CD4-positive, CD25-positive, alpha-beta regulatory T cell (primary cell): ENCODE measurements around the gene TRIP13. TPM values are rescaled to one million over a fixed set of nuclear protein-coding genes. Genes with fewer than 3 reads are reported as not detected.
A peak's percentile ranks its signal among the peaks of the same experiment; 100 is the strongest.
"Not testable (repeated sequence)": the region's sequence is repeated elsewhere in the genome, so short reads cannot be mapped to it uniquely, and the experiment has no call there.

Experiments used
- ATAC-seq, 2 donors: fragments of 150-1000 bp; cut with Tn5 transposase; one replicate each; pipeline ENCODE4 v1.10.0; 2021; ENCODE audit warnings: low read depth in 2 of 2, moderate number of reproducible peaks in 2 of 2, moderate library complexity in 1 of 2
- DNase-seq, 3 donors: peaks; one replicate each; pipeline versions ENCODE4 v3.0.0 to v3.0.0-alpha.2; 2012 to 2022; ENCODE audit warnings: mixed read lengths in 1 of 3
- H3K27ac ChIP-seq: one replicate; pipeline ENCODE4 v1.7.0; 2013; ENCODE audit warnings: mild to moderate bottlenecking, low read length; ENCODE audit not compliant: insufficient read depth, poor library complexity, severe bottlenecking
- H3K27me3 ChIP-seq: one replicate; pipeline ENCODE4 v1.7.0; 2013; ENCODE audit warnings: low read length; ENCODE audit not compliant: control insufficient read depth, insufficient read depth
- H3K36me3 ChIP-seq: one replicate; pipeline ENCODE4 v1.7.0; 2013; ENCODE audit warnings: mild to moderate bottlenecking, low read length, moderate library complexity; ENCODE audit not compliant: control insufficient read depth, insufficient read depth
- H3K4me1 ChIP-seq: 2 replicates; pipeline ENCODE4 v1.7.0; 2013; ENCODE audit warnings: mild to moderate bottlenecking, low read length; ENCODE audit not compliant: insufficient read depth, control insufficient read depth, poor library complexity, severe bottlenecking
- H3K4me3 ChIP-seq: one replicate; pipeline ENCODE4 v1.7.0; 2013; ENCODE audit warnings: low read depth, mild to moderate bottlenecking, low read length, moderate library complexity
- H3K9me3 ChIP-seq, 2 experiments: 1 replicate in 1 of 2; 2 replicates in 1 of 2; pipeline ENCODE4 v1.7.0; 2013; ENCODE audit warnings: low read length in 2 of 2, mild to moderate bottlenecking in 1 of 2, moderate library complexity in 1 of 2; ENCODE audit not compliant: control insufficient read depth in 2 of 2
- H3K27ac Mint-ChIP-seq, 3 donors: one replicate each; pipeline ENCODE4 v1.8.0; 2020 to 2022; ENCODE audit warnings: mild to moderate bottlenecking in 3 of 3, mixed read lengths in 3 of 3, moderate library complexity in 2 of 3
- H3K27me3 Mint-ChIP-seq: one replicate; pipeline ENCODE4 v1.8.0; 2022; ENCODE audit warnings: mild to moderate bottlenecking, mixed read lengths
- H3K36me3 Mint-ChIP-seq: one replicate; pipeline ENCODE4 v1.8.0; 2020; ENCODE audit warnings: mixed read lengths
- H3K4me1 Mint-ChIP-seq, 4 donors: one replicate each; pipeline ENCODE4 v1.8.0; 2020 to 2022; ENCODE audit warnings: mixed read lengths in 4 of 4, mild to moderate bottlenecking in 1 of 4
- H3K4me3 Mint-ChIP-seq, 4 donors: one replicate each; pipeline ENCODE4 v1.8.0; 2020 to 2022; ENCODE audit warnings: mild to moderate bottlenecking in 4 of 4, mixed read lengths in 4 of 4, moderate library complexity in 3 of 4
- H3K9me3 Mint-ChIP-seq, 7 donors: one replicate each; pipeline ENCODE4 v1.8.0; 2020 to 2022; ENCODE audit warnings: mixed read lengths in 7 of 7, mild to moderate bottlenecking in 3 of 7, moderate library complexity in 2 of 7
- polyA plus RNA-seq, 4 donors: library from polyadenylated mRNA; unstranded; fragments of 300-500 nt; fragmentation: Illumina TruSeq; gene quantifications; one replicate each; pipeline ENCODE4 v1.2.3, GENCODE V29; 2021
- total RNA-seq: library from RNA; stranded (reverse); gene quantifications from one replicate; pipeline ENCODE4 v1.2.3, GENCODE V29; 2022

The TRIP13 gene
- total and polyA plus RNA-seq, 5 donors from 2014 or later: 1.1 to 1.7 (median 1.3) TPM

- no peak for ATAC-seq
Observed at GRCh38 chr5:936149-937144, 43.8 kb downstream of the TRIP13 start.

GRCh38 chr5:937151-937924 lies 44.7 kb downstream of the TRIP13 start:
- Mint-ChIP-seq H3K27ac (no peak overlapping the region), H3K4me3 (no peak overlapping the region), H3K27me3 (peaks cover 10% of the 10 kb centered on the region), H3K4me1 (no peaks in the 10 kb centered on the region), H3K36me3 (no peaks in the 10 kb centered on the region), H3K9me3 (peaks cover 0 to 2% (median 0%) of the 10 kb centered on the region in 7 donors)
- Histone ChIP-seq H3K27me3 (no peaks in the 10 kb centered on the region), H3K27ac (no peak overlapping the region), H3K4me1 (no peaks in the 10 kb centered on the region), H3K4me3 (no peak overlapping the region), H3K9me3 (no peaks in the 10 kb centered on the region), H3K36me3 (no peaks in the 10 kb centered on the region)
- DNase-seq (no peak), ATAC-seq (no peak)

More at GRCh38 chr5:936149-937144, 43.8 kb downstream of the TRIP13 start:
- H3K36me3 Mint-ChIP-seq: no peaks in the 10 kb centered on the region
- H3K27me3 Mint-ChIP-seq: peaks cover 5% of the 10 kb centered on the region
- Histone ChIP-seq H3K27me3 (no peaks in the 10 kb centered on the region), H3K4me3 (no peak overlapping the region), H3K4me1 (no peaks in the 10 kb centered on the region), H3K9me3 (no peaks in the 10 kb centered on the region), H3K27ac (no peak overlapping the region), H3K36me3 (no peaks in the 10 kb centered on the region)
- no peak overlapping the region for H3K27ac Mint-ChIP-seq
- no peak overlapping the region for H3K4me3 Mint-ChIP-seq
- no peaks in the 10 kb centered on the region for H3K4me1 Mint-ChIP-seq
- H3K9me3 Mint-ChIP-seq: peaks cover 0 to 2% (median 0%) of the 10 kb centered on the region in 7 donors
- DNase-seq: no peak

- Mint-ChIP-seq H3K9me3 (peaks cover 0 to 2% (median 0%) of the 10 kb centered on the region in 7 donors), H3K4me3 (no peak overlapping the region), H3K4me1 (peaks cover 0 to 6% (median 0%) of the 10 kb centered on the region in 4 donors), H3K27me3 (peaks cover 25% of the 10 kb centered on the region), H3K27ac (no peak overlapping the region), H3K36me3 (no peaks in the 10 kb centered on the region)
- H3K4me3 ChIP-seq: no peak overlapping the region
- no peaks in the 10 kb centered on the region for H3K27me3 ChIP-seq
- DNase-seq (no peak), ATAC-seq (no peak)
- H3K4me1 ChIP-seq: no peaks in the 10 kb centered on the region
- no peak overlapping the region for H3K27ac ChIP-seq
- H3K36me3 ChIP-seq: no peaks in the 10 kb centered on the region
- H3K9me3 ChIP-seq: no peaks in the 10 kb centered on the region
Observed at GRCh38 chr5:939368-939767, 46.7 kb downstream of the TRIP13 start.

- H3K9me3 ChIP-seq, H3K27ac ChIP-seq, H3K27me3 ChIP-seq, H3K36me3 ChIP-seq, H3K36me3 Mint-ChIP-seq, H3K4me1 ChIP-seq, H3K27ac Mint-ChIP-seq, H3K4me3 ChIP-seq, H3K4me1 Mint-ChIP-seq, ATAC-seq, H3K9me3 Mint-ChIP-seq, DNase-seq, H3K4me3 Mint-ChIP-seq: not testable (repeated sequence)
- H3K27me3 Mint-ChIP-seq: peaks cover 27% of the 10 kb centered on the region
Observed at GRCh38 chr5:940741-941140, 48.1 kb downstream of the TRIP13 start.

GRCh38 chr5:943201-943917 lies 50.7 kb downstream of the TRIP13 start:
- peaks cover 0 to 2% (median 0%) of the 10 kb centered on the region in 7 donors for H3K9me3 Mint-ChIP-seq
- H3K36me3 Mint-ChIP-seq: no peaks in the 10 kb centered on the region
- Histone ChIP-seq H3K4me1 (no peaks in the 10 kb centered on the region), H3K36me3 (no peaks in the 10 kb centered on the region), H3K27me3 (no peaks in the 10 kb centered on the region), H3K27ac (no peak overlapping the region), H3K4me3 (no peak overlapping the region), H3K9me3 (no peaks in the 10 kb centered on the region)
- no peak overlapping the region for H3K4me3 Mint-ChIP-seq
- no peak overlapping the region for H3K27ac Mint-ChIP-seq
- ATAC-seq: no peak
- H3K27me3 Mint-ChIP-seq: peaks cover 30% of the 10 kb centered on the region
- H3K4me1 Mint-ChIP-seq: peaks cover 0 to 6% (median 0%) of the 10 kb centered on the region in 4 donors
- no peak for DNase-seq

GRCh38 chr5:943918-944620 lies 51.4 kb downstream of the TRIP13 start:
- no peaks in the 10 kb centered on the region for H3K36me3 Mint-ChIP-seq
- H3K27me3 ChIP-seq: no peaks in the 10 kb centered on the region
- H3K9me3 ChIP-seq: no peaks in the 10 kb centered on the region
- H3K27ac ChIP-seq: no peak overlapping the region
- no peaks in the 10 kb centered on the region for H3K36me3 ChIP-seq
- no peak overlapping the region for H3K4me3 ChIP-seq
- H3K4me1 Mint-ChIP-seq: peaks cover 0 to 6% (median 0%) of the 10 kb centered on the region in 4 donors
- H3K9me3 Mint-ChIP-seq: peaks cover 0 to 2% (median 0%) of the 10 kb centered on the region in 7 donors
- no peaks in the 10 kb centered on the region for H3K4me1 ChIP-seq
- no peak for ATAC-seq
- H3K27me3 Mint-ChIP-seq: peaks cover 30% of the 10 kb centered on the region
- H3K4me3 Mint-ChIP-seq: no peak overlapping the region
- DNase-seq: no peak
- H3K27ac Mint-ChIP-seq: peak overlapping the region in 2 of 3 donors; percentile 10 to 61

GRCh38 chr5:944621-944927 lies 51.9 kb downstream of the TRIP13 start:
- DNase-seq: no peak
- Mint-ChIP-seq H3K36me3 (no peaks in the 10 kb centered on the region), H3K4me3 (no peak overlapping the region), H3K27me3 (peaks cover 30% of the 10 kb centered on the region), H3K9me3 (peaks cover 0 to 2% (median 0%) of the 10 kb centered on the region in 7 donors), H3K27ac (peak overlapping the region in 1 of 3 donors; percentile 10), H3K4me1 (peaks cover 0 to 6% (median 0%) of the 10 kb centered on the region in 4 donors)
- Histone ChIP-seq H3K9me3 (no peaks in the 10 kb centered on the region), H3K36me3 (no peaks in the 10 kb centered on the region), H3K4me3 (no peak overlapping the region), H3K27ac (no peak overlapping the region), H3K27me3 (no peaks in the 10 kb centered on the region), H3K4me1 (no peaks in the 10 kb centered on the region)
- ATAC-seq: no peak
